Measurements from ENCODE around the gene WNT1. TPM values are rescaled to one million over a fixed set of nuclear protein-coding genes. Genes with fewer than 3 reads are reported as not detected.

Gene WNT1
- total RNA-seq, 1 experiment from 2014 or later = not detected

GRCh38 chr12:48979602-48980388 lies 1.7 kb downstream of the WNT1 start:
- DNase-seq (ENCODE audit: low spot score) = no peak
- H3K4me1 ChIP-seq (ENCODE audit: insufficient read depth, low read length, poor library complexity, severe bottlenecking) = peaks cover 32% of the 10 kb centered on the region
- ChIA-PET POLR2A (ENCODE audit: low non-redundant PET) (no interaction called here), CTCF (interaction anchor here (0.5 to 1.8 kb wide), 3 partner anchors 8 to 232 kb away, joined by 4 to 8 read pairs (median 5); no protein-coding TSS in a partner anchor)
- H3K27ac ChIP-seq (ENCODE audit: low read depth, low read length, poor library complexity, severe bottlenecking) = no peak overlapping the region
- H3K27me3 ChIP-seq (replicated peaks; ENCODE audit: insufficient read depth, low read depth, low read length, poor library complexity) = peaks cover 75% of the 10 kb centered on the region
- intact Hi-C loops (cut with micrococcal nuclease; ENCODE audit: unreplicated experiment) = loop anchor here (5.0 kb wide), 1 partner anchor 127 kb away; the partner anchor contains the start of gene DDX23
- H3K4me3 ChIP-seq (ENCODE audit: low read depth, low read length, poor library complexity, severe bottlenecking) = peak overlapping the region; percentile 32
- no TSS peak for BruUV-seq (replicated peaks)
- no peaks in the 10 kb centered on the region for H3K9me3 ChIP-seq (ENCODE audit: low read depth, low read length, poor library complexity, severe bottlenecking)
- no peaks in the 10 kb centered on the region for H3K36me3 ChIP-seq (ENCODE audit: insufficient read depth, low read length, poor library complexity, severe bottlenecking)
- no peak for TF ChIP-seq EZH2 (IDR thresholded peaks at IDR 0.05; ENCODE audit: borderline replicate concordance, low read depth, low read length, poor library complexity, severe bottlenecking)
- TF ChIP-seq, protein P1, sequence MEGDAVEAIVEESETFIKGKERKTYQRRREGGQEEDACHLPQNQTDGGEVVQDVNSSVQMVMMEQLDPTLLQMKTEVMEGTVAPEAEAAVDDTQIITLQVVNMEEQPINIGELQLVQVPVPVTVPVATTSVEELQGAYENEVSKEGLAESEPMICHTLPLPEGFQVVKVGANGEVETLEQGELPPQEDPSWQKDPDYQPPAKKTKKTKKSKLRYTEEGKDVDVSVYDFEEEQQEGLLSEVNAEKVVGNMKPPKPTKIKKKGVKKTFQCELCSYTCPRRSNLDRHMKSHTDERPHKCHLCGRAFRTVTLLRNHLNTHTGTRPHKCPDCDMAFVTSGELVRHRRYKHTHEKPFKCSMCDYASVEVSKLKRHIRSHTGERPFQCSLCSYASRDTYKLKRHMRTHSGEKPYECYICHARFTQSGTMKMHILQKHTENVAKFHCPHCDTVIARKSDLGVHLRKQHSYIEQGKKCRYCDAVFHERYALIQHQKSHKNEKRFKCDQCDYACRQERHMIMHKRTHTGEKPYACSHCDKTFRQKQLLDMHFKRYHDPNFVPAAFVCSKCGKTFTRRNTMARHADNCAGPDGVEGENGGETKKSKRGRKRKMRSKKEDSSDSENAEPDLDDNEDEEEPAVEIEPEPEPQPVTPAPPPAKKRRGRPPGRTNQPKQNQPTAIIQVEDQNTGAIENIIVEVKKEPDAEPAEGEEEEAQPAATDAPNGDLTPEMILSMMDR (conservative IDR thresholded peaks at IDR 0.05; ENCODE audit: low read depth, low read length) = no peak

- ChIA-PET CTCF (interaction anchor here (1.0 to 1.8 kb wide), 3 partner anchors 8 to 127 kb away, joined by 3 to 8 read pairs (median 4); no protein-coding TSS in a partner anchor), POLR2A (ENCODE audit: low non-redundant PET) (no interaction called here)
- H3K27ac ChIP-seq (ENCODE audit: low read depth, low read length, poor library complexity, severe bottlenecking) = no peak overlapping the region
- BruUV-seq (replicated peaks) = no TSS peak
- no peaks in the 10 kb centered on the region for H3K36me3 ChIP-seq (ENCODE audit: insufficient read depth, low read length, poor library complexity, severe bottlenecking)
- H3K9me3 ChIP-seq (ENCODE audit: low read depth, low read length, poor library complexity, severe bottlenecking) = no peaks in the 10 kb centered on the region
- peaks cover 35% of the 10 kb centered on the region for H3K4me1 ChIP-seq (ENCODE audit: insufficient read depth, low read length, poor library complexity, severe bottlenecking)
- peak overlapping the region; percentile 32 for H3K4me3 ChIP-seq (ENCODE audit: low read depth, low read length, poor library complexity, severe bottlenecking)
- peaks cover 78% of the 10 kb centered on the region for H3K27me3 ChIP-seq (replicated peaks; ENCODE audit: insufficient read depth, low read depth, low read length, poor library complexity)
- no peak for DNase-seq (ENCODE audit: low spot score)
- intact Hi-C loops (cut with micrococcal nuclease; ENCODE audit: unreplicated experiment) = no loop called here
- TF ChIP-seq EZH2 (IDR thresholded peaks at IDR 0.05; ENCODE audit: borderline replicate concordance, low read depth, low read length, poor library complexity, severe bottlenecking) = peak; percentile 93
- TF ChIP-seq, protein P1 (conservative IDR thresholded peaks at IDR 0.05; ENCODE audit: low read depth, low read length) = no peak; the same call in 1 of the 2 replicates
Measured at GRCh38 chr12:48980389-48980952, 2.3 kb downstream of the WNT1 start.

DNA sequence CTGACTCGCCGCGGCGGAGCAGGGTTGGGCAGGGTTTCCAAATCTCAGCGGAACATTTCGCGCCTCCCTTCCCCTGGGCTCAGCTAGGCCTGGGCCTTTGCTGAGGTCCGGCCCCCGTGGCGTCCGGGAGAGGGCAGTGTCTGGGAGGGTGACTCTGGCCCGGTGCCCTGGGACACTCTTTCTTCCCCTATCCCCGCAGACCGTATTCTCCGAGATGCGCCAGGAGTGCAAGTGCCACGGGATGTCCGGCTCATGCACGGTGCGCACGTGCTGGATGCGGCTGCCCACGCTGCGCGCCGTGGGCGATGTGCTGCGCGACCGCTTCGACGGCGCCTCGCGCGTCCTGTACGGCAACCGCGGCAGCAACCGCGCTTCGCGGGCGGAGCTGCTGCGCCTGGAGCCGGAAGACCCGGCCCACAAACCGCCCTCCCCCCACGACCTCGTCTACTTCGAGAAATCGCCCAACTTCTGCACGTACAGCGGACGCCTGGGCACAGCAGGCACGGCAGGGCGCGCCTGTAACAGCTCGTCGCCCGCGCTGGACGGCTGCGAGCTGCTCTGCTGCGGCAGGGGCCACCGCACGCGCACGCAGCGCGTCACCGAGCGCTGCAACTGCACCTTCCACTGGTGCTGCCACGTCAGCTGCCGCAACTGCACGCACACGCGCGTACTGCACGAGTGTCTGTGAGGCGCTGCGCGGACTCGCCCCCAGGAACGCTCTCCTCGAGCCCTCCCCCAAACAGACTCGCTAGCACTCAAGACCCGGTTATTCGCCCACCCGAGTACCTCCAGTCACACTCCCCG lies 3.0 kb downstream of the WNT1 start:
- POLR2A ChIA-PET (ENCODE audit: low non-redundant PET) = no interaction called here
- CTCF ChIA-PET = interaction anchor here (1.3 kb wide), 1 partner anchor 17 kb away, joined by 3 read pairs; no protein-coding TSS in a partner anchor

More for the DNA sequence above, 3.0 kb downstream of the WNT1 start:
- BruUV-seq (replicated peaks) = no TSS peak
- Histone ChIP-seq H3K27ac (ENCODE audit: low read depth, low read length, poor library complexity, severe bottlenecking) (no peak overlapping the region), H3K27me3 (replicated peaks; ENCODE audit: insufficient read depth, low read depth, low read length, poor library complexity) (peaks cover 78% of the 10 kb centered on the region), H3K9me3 (ENCODE audit: low read depth, low read length, poor library complexity, severe bottlenecking) (no peaks in the 10 kb centered on the region), H3K36me3 (ENCODE audit: insufficient read depth, low read length, poor library complexity, severe bottlenecking) (no peaks in the 10 kb centered on the region), H3K4me1 (ENCODE audit: insufficient read depth, low read length, poor library complexity, severe bottlenecking) (peaks cover 42% of the 10 kb centered on the region), H3K4me3 (ENCODE audit: low read depth, low read length, poor library complexity, severe bottlenecking) (peak overlapping the region; percentile 32)
- peak; percentile 73 for TF ChIP-seq EZH2 (IDR thresholded peaks at IDR 0.05; ENCODE audit: borderline replicate concordance, low read depth, low read length, poor library complexity, severe bottlenecking)
- TF ChIP-seq, protein P1 (conservative IDR thresholded peaks at IDR 0.05; ENCODE audit: low read depth, low read length) = no peak
- DNase-seq (ENCODE audit: low spot score) = no peak
- intact Hi-C loops (cut with micrococcal nuclease; ENCODE audit: unreplicated experiment) = no loop called here

Measured in A673 (cell line).